HG03432 (cell line): ENCODE data around the gene SLC39A8.
"Not testable (repeated sequence)": the region's sequence is repeated elsewhere in the genome, so short reads cannot be mapped to it uniquely, and the experiment has no call there.

Experiments
- ATAC-seq: cut with Tn5 transposase; IDR thresholded peaks from one replicate; pipeline ENCODE4 v1.9.1; 2021; ENCODE audit warnings: mild to moderate bottlenecking, moderate library complexity; ENCODE audit not compliant: unreplicated experiment

SLC39A8 gene

DNA sequence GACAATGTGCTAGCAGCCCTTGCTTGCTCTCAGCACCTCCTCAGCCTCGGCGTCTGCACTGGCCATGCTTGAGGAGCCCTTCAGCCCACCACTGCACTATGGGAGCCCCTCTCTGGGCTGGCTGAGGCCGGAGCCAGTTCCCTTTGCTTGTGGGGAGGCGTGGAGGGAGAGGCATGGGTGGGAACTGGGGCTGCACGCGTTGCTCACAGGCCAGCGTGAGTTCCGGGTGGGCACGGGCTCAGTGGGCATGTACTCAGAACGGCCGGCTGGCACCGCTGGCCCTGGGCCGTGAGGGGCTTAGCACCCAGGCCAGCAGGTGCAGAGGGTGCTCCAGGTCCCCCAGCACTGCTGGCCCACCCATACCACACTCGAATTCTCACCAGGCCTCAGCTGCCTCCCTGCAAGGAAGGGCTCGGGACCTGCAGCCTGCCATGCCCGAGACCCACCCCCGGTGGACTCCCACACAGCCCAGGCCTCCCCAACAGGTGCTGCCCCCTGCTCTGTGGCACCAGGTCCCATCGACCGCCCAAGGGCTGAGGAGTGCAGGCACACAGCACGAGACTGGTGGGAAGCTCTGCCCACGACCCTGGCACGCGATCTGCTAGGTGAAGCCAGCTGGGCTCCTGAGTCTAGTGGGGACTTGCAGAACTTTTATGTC lies 100.3 kb downstream of the SLC39A8 start:
- no peak for ATAC-seq

GRCh38 chr4:102243296-102243695 lies 102.0 kb downstream of the SLC39A8 start:
- not testable (repeated sequence) for ATAC-seq

DNA sequence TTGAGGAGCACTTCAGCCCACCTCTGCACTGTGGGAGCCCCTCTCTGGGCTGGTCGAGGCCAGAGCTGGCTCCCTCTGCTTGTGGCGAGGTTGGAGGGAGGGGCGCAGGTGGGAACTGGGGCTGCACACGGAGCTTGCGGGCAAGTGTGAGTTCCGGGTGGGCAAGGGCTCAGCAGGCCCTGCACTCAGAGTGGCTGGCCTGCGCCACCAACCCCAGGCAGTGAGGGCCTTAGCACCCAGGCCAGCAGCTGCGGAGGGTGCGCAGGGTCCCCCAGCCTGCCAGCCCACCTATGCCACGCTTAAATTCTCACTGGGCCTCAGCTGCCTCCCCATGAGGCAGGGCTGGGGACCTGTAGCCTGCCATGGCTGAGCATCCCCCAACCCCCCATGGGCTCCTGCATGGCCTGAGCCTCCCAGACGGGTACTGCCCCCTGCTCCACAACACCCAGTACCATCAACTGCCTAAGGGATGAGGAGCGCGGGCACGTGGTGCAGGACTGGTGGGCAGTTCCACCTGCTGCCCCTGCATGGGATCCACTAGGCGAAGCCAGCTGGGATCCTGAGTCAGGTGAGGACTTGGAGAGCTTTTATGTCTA lies 110.9 kb downstream of the SLC39A8 start:
- ATAC-seq, result no peak

GRCh38 chr4:102230194-102230593 lies 115.1 kb downstream of the SLC39A8 start:
- ATAC-seq, result no peak

DNA sequence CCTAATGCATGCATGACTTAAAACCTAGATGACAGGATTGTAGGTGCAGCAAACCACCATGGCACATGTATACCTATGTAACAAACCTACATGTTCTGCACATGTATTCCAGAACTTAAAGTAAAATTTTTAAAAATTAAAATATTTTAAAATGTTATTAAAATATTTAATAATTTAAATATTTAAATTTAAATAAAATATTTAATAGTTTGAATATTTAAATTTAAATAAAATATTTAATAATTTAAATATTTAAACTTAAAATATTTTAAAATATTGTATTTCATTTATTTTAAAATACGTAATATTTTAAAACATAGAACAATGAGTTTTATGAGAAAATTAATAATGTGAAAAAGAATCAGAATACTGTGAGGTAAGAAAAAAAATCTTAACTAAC lies 117.9 kb downstream of the SLC39A8 start:
- ATAC-seq, result no peak

- no peak for ATAC-seq
These were observed 121.8 kb downstream of the SLC39A8 start for GRCh38 chr4:102223461-102223860.

DNA sequence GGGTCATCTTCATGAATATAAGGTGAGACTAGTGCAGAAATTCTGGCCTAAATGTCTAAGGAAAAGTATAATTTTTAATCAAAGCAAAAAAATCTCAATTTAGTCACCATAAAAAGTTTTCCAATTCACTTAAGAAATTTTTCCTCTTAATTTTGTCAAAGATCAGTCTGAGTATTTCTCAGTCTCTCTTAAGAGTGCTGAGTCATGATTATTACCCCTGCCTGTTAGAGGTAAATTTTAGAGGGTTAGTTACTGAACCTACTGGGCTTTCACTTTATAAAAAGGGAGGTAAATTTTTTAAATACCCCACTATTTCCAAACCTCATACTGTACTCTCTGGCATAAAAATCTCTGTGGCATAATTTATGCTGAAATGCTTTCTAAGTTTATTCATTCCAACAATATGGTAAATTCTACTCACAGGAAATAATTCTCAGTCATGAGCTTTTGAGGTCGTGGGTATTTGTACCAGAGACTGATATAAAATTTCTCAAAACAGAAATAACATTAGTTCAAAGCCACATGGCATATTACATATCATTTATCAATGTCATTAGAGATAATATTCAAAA lies 122.4 kb downstream of the SLC39A8 start:
- ATAC-seq, result no peak

GRCh38 chr4:102219129-102219528 lies 126.2 kb downstream of the SLC39A8 start:
- no peak for ATAC-seq

DNA sequence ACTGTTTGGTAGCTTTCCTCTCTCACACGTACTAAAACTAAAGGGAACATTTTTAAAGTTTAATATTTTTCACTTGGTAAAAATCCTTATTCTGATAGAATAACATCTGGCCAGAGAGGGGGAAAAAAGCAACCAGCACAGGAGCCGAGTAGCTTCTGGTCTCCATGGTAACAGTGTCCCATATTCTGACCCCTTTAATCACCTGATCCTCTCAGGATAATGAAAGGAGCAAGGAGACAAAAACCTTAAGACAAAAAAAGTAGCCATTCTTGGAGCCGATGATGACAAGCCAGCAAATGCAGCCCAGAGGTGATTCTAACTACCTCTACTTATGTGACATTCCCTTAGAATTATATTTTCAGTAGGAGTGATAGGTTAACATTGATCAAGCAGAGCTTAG lies 126.6 kb downstream of the SLC39A8 start:
- ATAC-seq, result no peak

- no peak for ATAC-seq
These were observed 127.4 kb downstream of the SLC39A8 start for GRCh38 chr4:102217775-102218355.

GRCh38 chr4:102217345-102217744 lies 127.9 kb downstream of the SLC39A8 start:
- no peak for ATAC-seq

- ATAC-seq, result no peak
These were observed 128.6 kb downstream of the SLC39A8 start for GRCh38 chr4:102216666-102217065.

DNA sequence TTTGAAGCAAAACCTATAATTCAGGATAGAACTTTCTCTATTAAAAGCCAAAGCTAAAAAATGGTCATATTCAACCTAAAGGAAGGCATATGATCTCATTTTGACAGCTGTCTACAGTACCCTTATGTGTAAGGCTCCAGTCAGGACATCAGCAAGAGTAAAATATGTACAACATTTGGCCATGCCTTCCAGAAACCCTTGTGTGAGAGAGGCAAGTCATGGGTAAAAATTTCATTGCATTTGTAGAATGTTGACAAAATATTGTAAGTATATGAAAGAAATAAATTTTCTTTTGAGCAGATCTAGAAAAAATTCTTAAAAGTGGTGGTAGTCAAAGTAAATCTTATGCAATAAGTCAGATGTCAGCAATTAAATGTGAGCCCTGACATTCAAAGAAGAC lies 132.3 kb downstream of the SLC39A8 start:
- no peak for ATAC-seq
